Uterus (tissue), 2 donors: Measurements from ENCODE around the gene ACAD11.

Experiments used
- POLR2A ChIP-seq, 2 donors: fragments of 450-650 bp; IDR thresholded peaks; one replicate each; pipeline ENCODE4 v1.6.1; 2016; ENCODE audit warnings: antibody characterized with exemption in 2 of 2, mild to moderate bottlenecking in 1 of 2, moderate library complexity in 1 of 2
- TF ChIP-seq, protein P1 (sequence below), 4 experiments: fragments of 200-600 bp in 2 of 4; fragments of 450-650 bp in 2 of 4; sonication (generic) in 2 of 4; IDR thresholded peaks; one replicate each; pipeline ENCODE4 v1.5.1; 2016 to 2019; ENCODE audit warnings: antibody characterized with exemption in 4 of 4, mild to moderate bottlenecking in 2 of 4, moderate library complexity in 1 of 4

DNA sequence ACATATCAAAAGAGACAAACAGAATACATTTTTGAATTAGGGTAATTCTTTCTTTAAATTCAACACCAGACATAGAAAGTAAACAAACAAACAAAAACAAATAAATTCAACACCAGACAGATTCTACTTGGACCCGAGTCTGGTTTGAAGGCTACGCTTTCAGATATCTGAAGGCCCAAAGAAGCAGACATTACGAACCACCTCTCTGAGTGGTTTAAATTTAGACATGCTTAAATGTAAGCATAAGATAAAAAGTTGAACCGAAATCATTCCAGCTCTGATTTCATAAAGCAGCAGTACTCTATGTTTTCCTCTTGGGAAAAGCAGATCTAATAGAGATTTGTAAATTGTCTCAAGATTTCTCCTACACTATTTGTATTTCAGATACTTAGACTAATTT lies 30.4 kb upstream of the ACAD11 start:
- TF ChIP-seq, protein P1, sequence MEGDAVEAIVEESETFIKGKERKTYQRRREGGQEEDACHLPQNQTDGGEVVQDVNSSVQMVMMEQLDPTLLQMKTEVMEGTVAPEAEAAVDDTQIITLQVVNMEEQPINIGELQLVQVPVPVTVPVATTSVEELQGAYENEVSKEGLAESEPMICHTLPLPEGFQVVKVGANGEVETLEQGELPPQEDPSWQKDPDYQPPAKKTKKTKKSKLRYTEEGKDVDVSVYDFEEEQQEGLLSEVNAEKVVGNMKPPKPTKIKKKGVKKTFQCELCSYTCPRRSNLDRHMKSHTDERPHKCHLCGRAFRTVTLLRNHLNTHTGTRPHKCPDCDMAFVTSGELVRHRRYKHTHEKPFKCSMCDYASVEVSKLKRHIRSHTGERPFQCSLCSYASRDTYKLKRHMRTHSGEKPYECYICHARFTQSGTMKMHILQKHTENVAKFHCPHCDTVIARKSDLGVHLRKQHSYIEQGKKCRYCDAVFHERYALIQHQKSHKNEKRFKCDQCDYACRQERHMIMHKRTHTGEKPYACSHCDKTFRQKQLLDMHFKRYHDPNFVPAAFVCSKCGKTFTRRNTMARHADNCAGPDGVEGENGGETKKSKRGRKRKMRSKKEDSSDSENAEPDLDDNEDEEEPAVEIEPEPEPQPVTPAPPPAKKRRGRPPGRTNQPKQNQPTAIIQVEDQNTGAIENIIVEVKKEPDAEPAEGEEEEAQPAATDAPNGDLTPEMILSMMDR (IDR thresholded peaks at IDR 0.05), result no peak
- TF ChIP-seq POLR2A (IDR thresholded peaks at IDR 0.05), result no peak
